Stimulated activated CD8-positive, alpha-beta memory T cell treated with anti-CD3 and anti-CD28 coated beads, Interleukin-2, amount 100 ng/mL, for 48 hours (primary cell): Measurements from ENCODE around the gene NFATC4.
"Not testable (repeated sequence)": the region's sequence is repeated elsewhere in the genome, so short reads cannot be mapped to it uniquely, and the experiment has no call there.

Experiments
- DNase-seq, 2 donors: peaks; one replicate each; pipeline ENCODE4 v3.0.0-alpha.2; 2020; ENCODE audit warnings: low read depth in 2 of 2

The NFATC4 gene

GRCh38 chr14:24368212-24368561, 203 bp downstream of the NFATC4 start:
- no peak for DNase-seq

GRCh38 chr14:24368562-24369252, 723 bp downstream of the NFATC4 start:
- peak in 1 of 2 donors; percentile 14 for DNase-seq

GRCh38 chr14:24369463-24369862, 1.5 kb downstream of the NFATC4 start:
- no peak for DNase-seq

DNA sequence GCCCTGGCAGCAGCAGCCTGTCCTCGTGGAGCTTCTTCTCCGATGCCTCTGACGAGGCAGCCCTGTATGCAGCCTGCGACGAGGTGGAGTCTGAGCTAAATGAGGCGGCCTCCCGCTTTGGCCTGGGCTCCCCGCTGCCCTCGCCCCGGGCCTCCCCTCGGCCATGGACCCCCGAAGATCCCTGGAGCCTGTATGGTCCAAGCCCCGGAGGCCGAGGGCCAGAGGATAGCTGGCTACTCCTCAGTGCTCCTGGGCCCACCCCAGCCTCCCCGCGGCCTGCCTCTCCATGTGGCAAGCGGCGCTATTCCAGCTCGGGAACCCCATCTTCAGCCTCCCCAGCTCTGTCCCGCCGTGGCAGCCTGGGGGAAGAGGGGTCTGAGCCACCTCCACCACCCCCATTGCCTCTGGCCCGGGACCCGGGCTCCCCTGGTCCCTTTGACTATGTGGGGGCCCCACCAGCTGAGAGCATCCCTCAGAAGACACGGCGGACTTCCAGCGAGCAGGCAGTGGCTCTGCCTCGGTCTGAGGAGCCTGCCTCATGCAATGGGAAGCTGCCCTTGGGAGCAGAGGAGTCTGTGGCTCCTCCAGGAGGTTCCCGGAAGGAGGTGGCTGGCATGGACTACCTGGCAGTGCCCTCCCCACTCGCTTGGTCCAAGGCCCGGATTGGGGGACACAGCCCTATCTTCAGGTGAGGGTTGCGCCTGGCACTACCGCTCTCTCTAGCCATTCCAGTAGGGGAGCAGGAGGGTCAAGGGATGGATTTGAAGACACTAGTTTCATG, 2.1 kb downstream of the NFATC4 start:
- no peak for DNase-seq

DNA sequence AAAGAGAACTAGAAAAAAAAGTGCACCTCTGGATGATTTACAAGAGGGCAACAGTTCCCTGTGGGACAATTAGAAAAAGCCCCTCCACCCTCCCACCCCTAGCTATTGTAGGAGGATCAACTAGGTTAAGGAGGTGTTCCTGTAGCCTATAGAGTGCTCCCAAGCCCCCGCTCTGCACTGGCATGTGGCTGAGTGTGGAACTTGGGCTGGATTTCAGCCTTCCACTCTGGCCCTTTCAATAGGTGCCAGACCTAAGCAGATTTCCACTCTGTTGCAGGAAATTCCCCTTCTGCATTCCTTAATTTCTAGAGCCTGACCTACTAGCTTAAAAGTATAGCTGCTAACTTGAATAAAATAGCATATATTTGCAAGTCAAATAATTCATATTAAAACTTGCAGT, 2.8 kb downstream of the NFATC4 start:
- no peak for DNase-seq

GRCh38 chr14:24371605-24372004, 3.6 kb downstream of the NFATC4 start:
- not testable (repeated sequence) for DNase-seq

DNA sequence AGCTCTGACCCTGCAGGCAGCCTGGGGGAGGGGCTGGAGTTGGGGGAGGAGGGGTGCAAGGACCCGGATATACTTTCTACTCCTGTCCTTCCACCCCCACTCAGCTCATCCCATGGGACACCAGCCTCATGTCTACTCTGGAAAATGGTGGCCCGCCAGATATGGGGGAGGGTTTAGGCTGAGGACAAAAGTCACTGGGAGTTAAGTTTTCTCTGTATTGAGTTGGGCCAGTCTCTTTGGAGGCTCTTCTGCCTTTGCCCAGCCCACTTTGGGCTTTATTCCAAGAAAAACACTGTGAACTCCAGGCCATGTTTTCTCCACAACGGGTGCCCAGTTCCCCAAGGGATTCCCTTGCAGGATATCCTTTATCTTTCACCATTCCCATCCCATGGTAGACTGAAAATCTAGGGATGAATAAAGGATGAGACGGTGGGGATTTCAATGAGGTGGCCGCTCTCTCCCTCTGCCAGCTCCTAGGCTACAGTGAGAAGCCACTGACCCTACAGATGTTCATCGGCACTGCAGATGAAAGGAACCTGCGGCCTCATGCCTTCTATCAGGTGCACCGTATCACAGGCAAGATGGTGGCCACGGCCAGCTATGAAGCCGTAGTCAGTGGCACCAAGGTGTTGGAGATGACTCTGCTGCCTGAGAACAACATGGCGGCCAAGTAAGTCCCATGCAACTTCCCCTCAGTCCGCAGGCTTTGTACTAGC, 4.9 kb downstream of the NFATC4 start:
- DNase-seq, result no peak

- DNase-seq, result no peak
Measured at GRCh38 chr14:24376448-24377070, 8.6 kb downstream of the NFATC4 start.

- no peak for DNase-seq
Measured at GRCh38 chr14:24377126-24377525, 9.1 kb downstream of the NFATC4 start.

DNA sequence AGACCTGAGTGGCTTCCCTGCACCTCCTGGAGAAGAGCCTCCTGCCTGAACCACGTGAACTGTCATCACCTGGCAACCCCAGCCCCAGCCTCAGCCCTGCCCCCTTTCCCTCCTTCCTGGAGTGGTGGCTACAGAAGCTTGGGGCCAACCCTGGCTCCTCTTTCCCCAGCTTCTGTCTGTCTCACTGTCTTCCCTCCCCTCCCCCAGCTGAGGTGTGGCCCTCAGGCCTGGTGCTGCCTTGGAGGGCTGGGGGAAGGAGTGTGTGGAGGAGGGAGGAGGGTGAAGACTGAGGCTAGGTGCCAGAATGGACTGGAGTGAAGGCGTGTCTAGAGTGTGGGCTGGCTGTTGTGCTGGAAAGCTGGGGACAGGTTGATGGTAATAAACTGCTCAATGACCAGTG, 9.7 kb downstream of the NFATC4 start:
- no peak for DNase-seq

DNA sequence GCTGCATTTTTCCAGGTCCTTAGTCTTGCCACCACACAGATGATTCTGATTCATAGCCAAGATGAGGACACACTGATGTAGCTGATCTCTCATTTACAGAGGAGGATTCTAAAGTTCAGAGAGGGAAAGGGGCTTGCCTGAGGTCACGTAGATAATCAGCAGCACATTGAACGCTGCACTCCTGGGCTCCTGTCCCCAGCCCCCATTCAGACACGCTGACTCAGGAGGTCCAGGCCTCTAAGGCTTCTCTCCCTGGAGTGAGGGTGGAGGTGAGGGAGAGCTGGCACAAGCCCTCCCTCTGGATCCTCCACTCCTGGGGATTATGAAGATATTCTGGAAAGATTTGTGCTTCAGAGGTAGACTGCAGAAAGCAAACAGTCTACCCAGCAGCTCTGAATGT, 10.3 kb downstream of the NFATC4 start:
- no peak for DNase-seq

- no peak for DNase-seq
Measured at GRCh38 chr14:24378981-24379906, 11.3 kb downstream of the NFATC4 start.

DNA sequence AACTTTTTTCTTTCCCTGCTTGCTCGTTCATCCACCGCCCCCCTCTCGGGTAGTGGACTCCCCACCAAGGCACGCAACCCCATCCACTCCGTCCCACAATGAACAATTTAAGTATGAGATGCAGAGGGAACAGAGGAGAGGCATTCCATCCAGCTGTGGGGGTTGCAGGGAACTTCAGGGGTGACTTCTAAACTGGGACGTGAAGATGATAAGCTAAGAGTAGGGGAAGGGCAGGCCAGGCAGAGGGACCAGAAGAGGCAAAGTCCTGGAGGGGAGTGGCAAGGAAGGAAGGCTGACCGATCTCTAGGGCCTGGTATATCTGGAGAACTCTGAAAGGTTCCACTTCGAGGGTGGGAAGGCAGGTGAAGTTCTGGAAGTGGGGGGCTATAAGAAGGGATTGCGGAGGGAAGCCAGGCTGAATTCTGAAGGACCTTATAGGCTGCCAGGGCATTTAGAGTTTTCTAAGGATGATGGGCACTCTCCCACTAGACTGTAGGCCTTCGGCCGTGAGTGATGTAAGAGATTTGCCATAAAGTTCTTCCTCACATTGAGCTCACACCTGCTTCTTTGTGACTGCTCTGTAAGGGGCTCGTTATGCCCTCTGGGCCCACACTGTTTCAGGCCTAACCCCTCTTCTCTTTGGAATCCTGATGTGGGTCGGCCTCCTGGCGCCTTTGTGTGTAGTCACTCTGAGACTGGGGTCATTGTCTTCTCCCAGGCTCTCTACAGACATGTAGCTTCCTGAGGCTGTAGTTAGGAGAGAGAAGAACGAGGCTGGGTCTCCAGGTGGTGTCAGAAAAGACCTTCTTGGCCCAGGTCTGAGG, 12.1 kb downstream of the NFATC4 start:
- DNase-seq, result no peak

GRCh38 chr14:24381363-24382063, 13.5 kb downstream of the NFATC4 start:
- DNase-seq, result no peak

DNA sequence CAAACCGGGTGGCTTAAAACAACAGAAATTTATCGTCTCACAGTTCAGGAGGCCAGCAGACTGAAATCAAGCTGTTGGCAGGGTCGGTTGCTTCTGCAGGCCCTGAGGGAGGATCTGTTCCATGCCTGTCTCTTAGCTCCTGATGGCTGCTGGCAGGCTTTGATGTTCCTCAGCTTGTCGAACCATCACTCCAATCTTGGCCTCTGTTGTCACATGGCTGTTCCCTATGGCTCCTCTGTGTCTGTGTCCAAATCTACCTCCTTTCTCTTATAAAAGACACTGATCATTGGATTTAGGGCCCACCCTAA, 14.0 kb downstream of the NFATC4 start:
- DNase-seq, result no peak

DNA sequence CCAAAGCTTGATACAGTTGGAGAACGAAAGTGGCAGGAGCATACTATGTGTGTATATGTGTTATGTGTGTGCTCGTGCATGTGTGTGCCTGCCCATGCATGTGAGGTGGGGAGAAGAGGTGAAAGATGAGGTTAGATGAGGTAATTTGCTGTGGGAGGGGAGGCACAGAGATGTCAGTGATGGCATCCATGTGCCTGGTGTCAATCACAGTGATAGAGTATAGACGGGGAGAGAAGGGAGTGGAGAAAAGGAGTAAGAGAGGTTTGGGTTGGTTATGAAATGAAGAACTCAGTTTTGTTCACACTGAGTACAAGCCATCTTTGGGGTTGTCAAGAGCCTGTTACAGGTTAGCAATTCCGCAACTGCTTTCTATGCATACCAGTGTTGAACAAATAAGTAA, 16.2 kb downstream of the NFATC4 start:
- no peak for DNase-seq

DNA sequence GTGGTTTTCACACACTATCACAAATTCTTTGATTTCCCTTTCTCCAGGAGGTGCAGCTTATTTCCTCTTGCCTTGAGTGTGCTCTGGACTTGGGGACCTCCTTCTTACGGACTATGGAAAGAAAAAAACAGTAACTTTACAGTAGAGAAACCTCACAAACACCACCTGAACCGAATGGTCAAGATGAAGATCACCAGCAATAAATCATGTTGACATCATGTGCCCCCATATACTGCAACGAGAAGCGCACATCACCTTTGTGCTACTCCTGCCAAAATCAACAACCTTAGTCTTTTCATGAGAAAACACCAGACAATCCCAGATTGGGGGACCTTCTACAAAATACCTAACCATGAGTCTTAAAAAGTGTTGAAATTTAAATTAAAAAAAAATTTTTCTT, 17.5 kb downstream of the NFATC4 start:
- DNase-seq, result no peak

GRCh38 chr14:24387009-24387345, 19.0 kb downstream of the NFATC4 start:
- DNase-seq, result no peak

DNA sequence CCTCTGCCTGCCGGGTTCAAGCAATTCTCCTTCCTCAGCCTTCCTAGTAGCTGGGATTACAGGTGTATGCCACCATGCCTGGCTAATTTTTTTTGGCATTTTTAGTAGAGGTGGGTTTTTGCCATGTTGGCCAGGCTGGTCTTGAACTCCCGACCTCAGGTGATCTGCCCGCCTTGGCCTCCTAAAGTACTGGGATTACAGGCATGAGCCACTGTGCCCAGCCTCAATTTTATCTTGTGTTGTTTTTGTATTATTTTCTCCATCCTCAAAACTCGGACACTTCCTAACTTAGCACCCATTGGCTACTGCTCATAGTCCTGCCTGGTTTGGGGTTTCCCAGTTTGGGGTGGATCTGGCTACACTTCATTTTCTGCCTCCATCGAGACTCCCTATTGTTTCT, 19.6 kb downstream of the NFATC4 start:
- DNase-seq, result not testable (repeated sequence)
